ENCODE measurements around the gene GP2. TPM values are rescaled to one million over a fixed set of nuclear protein-coding genes. Genes with fewer than 3 reads are reported as not detected.

The GP2 gene
- total RNA-seq, 2 experiments from 2014 or later = not detected

- DNase-seq = no peak
- Histone ChIP-seq H3K27me3 (ENCODE audit: control insufficient read depth in 1 of 2, insufficient read depth in 2 of 2, low read length in 2 of 2) (no peaks in the 10 kb centered on the region), H3K4me1 (ENCODE audit: insufficient read depth, low read length) (no peaks in the 10 kb centered on the region), H3K36me3 (ENCODE audit: insufficient read depth, low read length) (no peaks in the 10 kb centered on the region), H3K27ac (ENCODE audit: low read depth in 1 of 2, low read length in 2 of 2) (no peak overlapping the region), H3K9me3 (ENCODE audit: control insufficient read depth in 1 of 2, insufficient read depth in 1 of 2, low read length in 2 of 2) (peaks cover 0 to 4% of the 10 kb centered on the region in 2 experiments), H3K4me3 (ENCODE audit: low read length) (no peak overlapping the region)
- no peaks in the 10 kb centered on the region for H3K4me1 Mint-ChIP-seq (ENCODE audit: low read depth)
- no peaks in the 10 kb centered on the region for H3K36me3 Mint-ChIP-seq (ENCODE audit: low read depth)
- peaks cover 24% of the 10 kb centered on the region for H3K27me3 Mint-ChIP-seq
- no peaks in the 10 kb centered on the region for H3K9me3 Mint-ChIP-seq
- intact Hi-C loops (cut with DNase I, micrococcal nuclease) = no loop called here
- ChIA-PET CTCF (no interaction called here), POLR2A (no interaction called here)
- no peak for TF ChIP-seq CTCF (IDR thresholded peaks at IDR 0.05)
- ATAC-seq (ENCODE audit: poor library complexity) = no peak
- H3K4me3 Mint-ChIP-seq = no peak overlapping the region
- H3K27ac Mint-ChIP-seq = no peak overlapping the region
These were observed 35.8 kb downstream of the GP2 start for GRCh38 chr16:20291208-20292206.

- H3K27ac ChIP-seq (ENCODE audit: low read depth in 1 of 2, low read length in 2 of 2) = no peak overlapping the region
- peaks cover 0 to 4% of the 10 kb centered on the region in 2 experiments for H3K9me3 ChIP-seq (ENCODE audit: control insufficient read depth in 1 of 2, insufficient read depth in 1 of 2, low read length in 2 of 2)
- no peak overlapping the region for H3K27ac Mint-ChIP-seq
- H3K4me1 Mint-ChIP-seq (ENCODE audit: low read depth) = no peaks in the 10 kb centered on the region
- H3K9me3 Mint-ChIP-seq = peaks cover 2% of the 10 kb centered on the region
- no peaks in the 10 kb centered on the region for H3K36me3 ChIP-seq (ENCODE audit: insufficient read depth, low read length)
- no peaks in the 10 kb centered on the region for H3K27me3 ChIP-seq (ENCODE audit: control insufficient read depth in 1 of 2, insufficient read depth in 2 of 2, low read length in 2 of 2)
- H3K27me3 Mint-ChIP-seq = peaks cover 24% of the 10 kb centered on the region
- no peaks in the 10 kb centered on the region for H3K4me1 ChIP-seq (ENCODE audit: insufficient read depth, low read length)
- no peak overlapping the region for H3K4me3 ChIP-seq (ENCODE audit: low read length)
- ATAC-seq (ENCODE audit: poor library complexity) (no peak), DNase-seq (no peak)
- intact Hi-C loops (cut with DNase I, micrococcal nuclease) = no loop called here
- no peak overlapping the region for H3K4me3 Mint-ChIP-seq
- H3K36me3 Mint-ChIP-seq (ENCODE audit: low read depth) = no peaks in the 10 kb centered on the region
- ChIA-PET CTCF (no interaction called here), POLR2A (no interaction called here)
- no peak for TF ChIP-seq CTCF (IDR thresholded peaks at IDR 0.05)
These were observed 37.7 kb downstream of the GP2 start for GRCh38 chr16:20289571-20289970.

- peaks cover 5% of the 10 kb centered on the region for H3K27me3 Mint-ChIP-seq
- H3K4me3 Mint-ChIP-seq = no peak overlapping the region
- Histone ChIP-seq H3K36me3 (ENCODE audit: insufficient read depth, low read length) (no peaks in the 10 kb centered on the region), H3K9me3 (ENCODE audit: control insufficient read depth in 1 of 2, insufficient read depth in 1 of 2, low read length in 2 of 2) (peaks cover 0 to 4% of the 10 kb centered on the region in 2 experiments), H3K27me3 (ENCODE audit: control insufficient read depth in 1 of 2, insufficient read depth in 2 of 2, low read length in 2 of 2) (no peaks in the 10 kb centered on the region), H3K4me3 (ENCODE audit: low read length) (no peak overlapping the region), H3K27ac (ENCODE audit: low read depth in 1 of 2, low read length in 2 of 2) (no peak overlapping the region), H3K4me1 (ENCODE audit: insufficient read depth, low read length) (no peaks in the 10 kb centered on the region)
- ChIA-PET CTCF (no interaction called here), POLR2A (no interaction called here)
- no peak overlapping the region for H3K27ac Mint-ChIP-seq
- H3K36me3 Mint-ChIP-seq (ENCODE audit: low read depth) = no peaks in the 10 kb centered on the region
- no peaks in the 10 kb centered on the region for H3K4me1 Mint-ChIP-seq (ENCODE audit: low read depth)
- ATAC-seq (ENCODE audit: poor library complexity) (no peak), DNase-seq (no peak)
- intact Hi-C loops (cut with DNase I, micrococcal nuclease) = no loop called here
- no peak for TF ChIP-seq CTCF (IDR thresholded peaks at IDR 0.05)
- H3K9me3 Mint-ChIP-seq = peaks cover 2% of the 10 kb centered on the region
These were observed 41.3 kb downstream of the GP2 start for GRCh38 chr16:20285993-20286499.
